HepG2 (cell line): ENCODE measurements around the gene PHACTR3. TPM values are rescaled to one million over a fixed set of nuclear protein-coding genes. Genes with fewer than 3 reads are reported as not detected.

Experiments
- ATAC-seq: fragments of 200-7000 bp; cut with Tn5 transposase; 3 replicates; pipeline ENCODE4 v1.9.1; 2020; ENCODE audit warnings: mild to moderate bottlenecking, moderate library complexity
- BruUV-seq: library from RNA; stranded (reverse); fragments of 400-500 nt; replicated peaks from 2 replicates; lab custom pipeline; 2021; lab: Mats Ljungman, UMichigan
- CTCF ChIA-PET: fragments of 300-600 bp; formaldehyde crosslinking; extraction: SDS; loops from one replicate; lab custom pipeline; 2021; ENCODE audit warnings: low total read pairs, inconsistent platforms, low intra/inter-chr PET ratio; lab: Yijun Ruan, JAX
- POLR2A ChIA-PET: fragments of 350-600 bp; sonication (Branson Sonifier 250); formaldehyde crosslinking; loops from one replicate; lab custom pipeline; 2020; ENCODE audit warnings: antibody characterized with exemption, inconsistent platforms; lab: Yijun Ruan, JAX
- DNase-seq: peaks from one replicate; pipeline ENCODE4 v3.0.0-alpha.2; 2015; ENCODE audit warnings: low spot score
- FAIRE-seq: peaks from 3 replicates; lab custom pipeline; 2011; peaks lifted over from hg19 to GRCh38; lab: Jason Lieb, UNC
- H2AFZ ChIP-seq: one replicate; pipeline ENCODE4 v1.6.1; 2011; ENCODE audit warnings: low read length, inconsistent platforms
- H3K27ac ChIP-seq: fragments of 300-600 bp; 3 replicates; pipeline ENCODE4 v1.8.0; 2011; ENCODE audit warnings: mixed run types, mild to moderate bottlenecking, mixed read lengths, low read length, inconsistent platforms; ENCODE audit not compliant: insufficient read depth; ENCODE audit errors: extremely low read length
- H3K27me3 ChIP-seq, 2 experiments: fragments of 200-600 bp in 1 of 2; 2 replicates in 1 of 2; 3 replicates in 1 of 2; pipeline versions ENCODE4 v1.6.0 to v1.8.0; 2011; ENCODE audit warnings: low read length in 2 of 2, mild to moderate bottlenecking in 2 of 2, moderate library complexity in 2 of 2, inconsistent platforms in 1 of 2; ENCODE audit not compliant: insufficient read depth in 2 of 2, control insufficient read depth in 1 of 2
- H3K36me3 ChIP-seq, 2 experiments: fragments of 200-600 bp in 1 of 2; replicated peaks in 1 of 2; 2 replicates in 1 of 2; 3 replicates in 1 of 2; pipeline versions ENCODE4 v1.5.1 to v1.8.0; 2011; ENCODE audit warnings: low read length in 2 of 2, inconsistent platforms in 1 of 2; ENCODE audit not compliant: insufficient read depth in 2 of 2, control insufficient read depth in 1 of 2
- H3K4me1 ChIP-seq: 2 replicates; pipeline ENCODE4 v1.5.1; 2012; ENCODE audit warnings: low read length, inconsistent platforms; ENCODE audit not compliant: insufficient read depth
- H3K4me2 ChIP-seq: 2 replicates; pipeline ENCODE4 v1.6.0; 2011; ENCODE audit warnings: low read depth, low read length, inconsistent platforms
- H3K4me3 ChIP-seq, 3 experiments: fragments of 200-600 bp in 1 of 3; sonication (generic), shearing (Covaris generic) in 1 of 3; replicated peaks in 1 of 3; 2 replicates each; pipeline ENCODE4 v1.5.1; 2011 to 2016; ENCODE audit warnings: low read length in 3 of 3, inconsistent platforms in 2 of 3, low read depth in 2 of 3, mild to moderate bottlenecking in 2 of 3, control low read depth in 1 of 3, mixed read lengths in 1 of 3; ENCODE audit not compliant: insufficient read depth in 1 of 3
- H3K79me2 ChIP-seq: one replicate; pipeline ENCODE4 v1.6.1; 2011; ENCODE audit warnings: low read length, inconsistent platforms; ENCODE audit not compliant: insufficient read depth
- H3K9ac ChIP-seq: 2 replicates; pipeline ENCODE4 v1.6.0; 2011; ENCODE audit warnings: mild to moderate bottlenecking, low read depth, low read length, inconsistent platforms; ENCODE audit not compliant: insufficient read depth
- H3K9me3 ChIP-seq: 2 replicates; pipeline ENCODE4 v1.5.1; 2012; ENCODE audit warnings: mild to moderate bottlenecking, low read length
- H4K20me1 ChIP-seq: 2 replicates; pipeline ENCODE4 v1.6.0; 2011; ENCODE audit warnings: inconsistent platforms, mild to moderate bottlenecking, low read length, moderate library complexity; ENCODE audit not compliant: insufficient read depth
- ASH2L ChIP-seq: fragments of 300-600, 200-600 bp; sonication (generic); IDR thresholded peaks from 2 replicates; pipeline ENCODE4 v1.7.0; 2017; ENCODE audit warnings: low read depth, mild to moderate bottlenecking, moderate library complexity, mixed read lengths, low read length; ENCODE audit not compliant: insufficient read length
- CEBPG ChIP-seq: IDR thresholded peaks from 2 replicates; pipeline ENCODE4 v1.6.1; 2016
- HMG20B ChIP-seq: conservative IDR thresholded peaks from 2 replicates; pipeline ENCODE4 v1.6.1; 2016; ENCODE audit warnings: missing genetic modification reagents, missing compliant biosample characterization
- NR2F6 ChIP-seq, 2 experiments: IDR thresholded peaks; 2 replicates each; pipeline ENCODE4 v1.6.1; 2016; ENCODE audit warnings: antibody characterized with exemption in 1 of 2, mild to moderate bottlenecking in 1 of 2
- SNAI1 ChIP-seq: sonication (generic); formaldehyde crosslinking; IDR thresholded peaks from 2 replicates; pipeline ENCODE4 v1.5.0; 2020; ENCODE audit warnings: mild to moderate bottlenecking, missing genetic modification reagents, borderline replicate concordance
- ZNF234 ChIP-seq: sonication (generic); formaldehyde crosslinking; conservative IDR thresholded peaks from 2 replicates; pipeline ENCODE4 v1.5.1; 2020; ENCODE audit warnings: mild to moderate bottlenecking, missing genetic modification reagents
- ZNF292 ChIP-seq: sonication (generic); formaldehyde crosslinking; IDR thresholded peaks from 2 replicates; pipeline ENCODE4 v1.8.1; 2022; ENCODE audit warnings: mild to moderate bottlenecking, low read depth, missing genetic modification reagents, borderline replicate concordance
- ZNF317 ChIP-seq: sonication (generic); formaldehyde crosslinking; IDR thresholded peaks from 2 replicates; pipeline ENCODE4 v1.5.0; 2020; ENCODE audit warnings: mild to moderate bottlenecking, missing genetic modification reagents
- ZNF496 ChIP-seq: sonication (generic); formaldehyde crosslinking; IDR thresholded peaks from 2 replicates; pipeline ENCODE4 v1.8.1; 2023; ENCODE audit warnings: mild to moderate bottlenecking, moderate library complexity, missing genetic modification reagents; ENCODE audit not compliant: insufficient replicate concordance
- ZNF564 ChIP-seq: sonication (generic); formaldehyde crosslinking; IDR thresholded peaks from 2 replicates; pipeline ENCODE4 v1.8.1; 2023; ENCODE audit warnings: mild to moderate bottlenecking, missing genetic modification reagents
- WGBS: methylation state at CpG from one replicate; pipeline ENCODE4 v1.1.6; 2017; ENCODE audit warnings: low lambda C conversion rate; 5-methylcytosine and 5-hydroxymethylcytosine counted together
- in situ Hi-C: cut with HindIII; loops from 2 replicates; pipeline ENCODE4 v1.10.0; 2017; ENCODE audit warnings: low pct_unique_long_range_greater_than_20kb; ENCODE audit not compliant: extremely low pct_ligation_motif_present
- intact Hi-C: fragments of 100-400 bp; cut with micrococcal nuclease; formaldehyde crosslinking; loops from one replicate; pipeline ENCODE4 v1.10.0; 2022; ENCODE audit not compliant: unreplicated experiment
- polyA plus RNA-seq, 8 experiments: library from polyadenylated mRNA; depleted of rRNA in 3 of 8; stranded (reverse) in 7 of 8; unstranded in 1 of 8; fragments of >200 nt; fragmentation: Illumina TruSeq in 4 of 8; extraction: Trizol in 4 of 8; gene quantifications; 2 replicates each; pipeline versions ENCODE4 v1.2.1 to v1.2.3, GENCODE V29; 2011 to 2016; ENCODE audit warnings: low read depth in 4 of 8, missing spikeins in 1 of 8, mixed read lengths in 1 of 8; ENCODE audit not compliant: insufficient read depth in 1 of 8
- total RNA-seq, 5 experiments: library from RNA; depleted of rRNA; stranded (reverse); fragments of >200 nt; fragmentation: Illumina TruSeq; extraction: Trizol; gene quantifications; 2 replicates each; pipeline ENCODE4 v1.2.3, GENCODE V29; 2016; ENCODE audit warnings: low read depth in 1 of 5
- TF ChIP-seq, protein P1 (sequence below): sonication (generic); formaldehyde crosslinking; IDR thresholded peaks from 2 replicates; pipeline ENCODE4 v1.4.0; 2020; ENCODE audit warnings: missing genetic modification reagents
- TF ChIP-seq, protein P2 (sequence below): sonication (generic); formaldehyde crosslinking; IDR thresholded peaks from 2 replicates; pipeline ENCODE4 v1.4.0; 2020; ENCODE audit warnings: missing genetic modification reagents, borderline replicate concordance

Gene PHACTR3
- total and polyA plus RNA-seq, 2 of the 13 experiments (the other 11 are each of a cell fraction or from before 2014, with no cell fraction given) = not detected

DNA sequence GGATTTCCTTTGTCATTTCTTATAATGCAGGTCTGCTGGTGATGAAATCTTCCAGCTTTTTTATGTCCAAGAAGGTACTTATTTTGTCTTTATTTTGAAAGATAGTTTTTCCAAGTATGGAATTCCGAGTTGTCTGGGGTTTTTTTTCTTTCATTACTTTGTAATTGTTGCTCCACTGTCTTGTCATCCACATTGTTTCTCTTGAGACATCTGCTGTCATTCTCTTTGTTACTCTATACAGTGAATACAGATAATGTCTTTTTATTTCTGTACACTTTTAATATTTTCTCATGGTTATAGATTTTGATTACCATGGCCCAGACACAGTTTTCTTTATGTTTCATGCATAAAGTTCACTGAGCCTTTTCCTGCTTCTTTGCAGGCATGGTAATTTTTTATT is 196.0 kb downstream of the PHACTR3 start:
- Histone ChIP-seq H3K27me3 (peaks cover 1 to 14% of the 10 kb centered on the region in 2 experiments; a peak in 1 of 5 replicates), H3K79me2 (no peaks in the 10 kb centered on the region), H3K36me3 (no peaks in the 10 kb centered on the region), H3K9ac (no peak overlapping the region), H3K27ac (no peak overlapping the region), H4K20me1 (no peaks in the 10 kb centered on the region), H3K9me3 (peaks cover 52% of the 10 kb centered on the region), H2AFZ (no peak overlapping the region), H3K4me2 (no peak overlapping the region), H3K4me3 (no peak overlapping the region), H3K4me1 (no peaks in the 10 kb centered on the region)
- no peak for FAIRE-seq
- in situ Hi-C loops = no loop called here
- no TSS peak for BruUV-seq
- TF ChIP-seq CEBPG (no peak), ZNF317 (CRISPR knock-in tag) (peak; percentile 98)
- WGBS = 0% methylated on average over 1 of the region's 1 CpG
- CTCF ChIA-PET = no interaction called here
- no peak for ATAC-seq
- POLR2A ChIA-PET = no interaction called here
- intact Hi-C loops = no loop called here
- no peak for DNase-seq

DNA sequence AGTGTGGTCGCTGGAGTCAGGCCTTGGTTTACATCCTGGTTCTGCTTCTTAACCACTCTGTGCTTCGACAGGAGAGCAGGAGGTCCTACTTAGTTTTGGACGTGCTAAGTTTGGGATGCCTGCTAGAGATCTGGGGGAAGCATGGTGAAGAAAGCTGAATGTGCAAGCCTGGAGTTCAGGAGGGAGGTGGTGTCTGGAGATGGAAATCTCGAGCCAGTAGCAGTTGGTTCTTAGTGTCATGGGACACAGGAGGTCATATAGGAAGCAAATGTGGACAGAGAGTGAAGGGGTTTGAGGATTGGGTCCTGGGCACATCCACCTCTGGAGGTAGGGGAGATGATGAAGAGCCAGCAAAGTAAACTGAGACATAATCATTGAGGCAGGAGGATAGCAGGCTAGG is 197.7 kb downstream of the PHACTR3 start:
- H3K27me3 ChIP-seq = peaks cover 3 to 28% of the 10 kb centered on the region in 2 experiments; a peak in 3 of 5 replicates
- no peak for ATAC-seq
- no peak overlapping the region for H3K4me3 ChIP-seq
- intact Hi-C loops (no loop called here), in situ Hi-C loops (no loop called here)
- H3K9me3 ChIP-seq = peaks cover 36% of the 10 kb centered on the region
- H3K36me3 ChIP-seq = no peaks in the 10 kb centered on the region
- 0% methylated on average over 4 of the region's 4 CpGs for WGBS
- H3K4me2 ChIP-seq = no peak overlapping the region
- H3K9ac ChIP-seq = no peak overlapping the region
- H3K27ac ChIP-seq = no peak overlapping the region
- no peak for DNase-seq
- H3K4me1 ChIP-seq = no peaks in the 10 kb centered on the region
- no peak overlapping the region for H2AFZ ChIP-seq
- H4K20me1 ChIP-seq = no peaks in the 10 kb centered on the region
- H3K79me2 ChIP-seq = no peaks in the 10 kb centered on the region
- ChIA-PET CTCF (no interaction called here), POLR2A (no interaction called here)
- no peak for FAIRE-seq
- no TSS peak for BruUV-seq
- TF ChIP-seq, protein P1, sequence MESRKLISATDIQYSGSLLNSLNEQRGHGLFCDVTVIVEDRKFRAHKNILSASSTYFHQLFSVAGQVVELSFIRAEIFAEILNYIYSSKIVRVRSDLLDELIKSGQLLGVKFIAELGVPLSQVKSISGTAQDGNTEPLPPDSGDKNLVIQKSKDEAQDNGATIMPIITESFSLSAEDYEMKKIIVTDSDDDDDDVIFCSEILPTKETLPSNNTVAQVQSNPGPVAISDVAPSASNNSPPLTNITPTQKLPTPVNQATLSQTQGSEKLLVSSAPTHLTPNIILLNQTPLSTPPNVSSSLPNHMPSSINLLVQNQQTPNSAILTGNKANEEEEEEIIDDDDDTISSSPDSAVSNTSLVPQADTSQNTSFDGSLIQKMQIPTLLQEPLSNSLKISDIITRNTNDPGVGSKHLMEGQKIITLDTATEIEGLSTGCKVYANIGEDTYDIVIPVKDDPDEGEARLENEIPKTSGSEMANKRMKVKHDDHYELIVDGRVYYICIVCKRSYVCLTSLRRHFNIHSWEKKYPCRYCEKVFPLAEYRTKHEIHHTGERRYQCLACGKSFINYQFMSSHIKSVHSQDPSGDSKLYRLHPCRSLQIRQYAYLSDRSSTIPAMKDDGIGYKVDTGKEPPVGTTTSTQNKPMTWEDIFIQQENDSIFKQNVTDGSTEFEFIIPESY (CRISPR knock-in tag) = no peak
- TF ChIP-seq ZNF292 (CRISPR knock-in tag) = no peak
- no peak for TF ChIP-seq ZNF564 (CRISPR knock-in tag)
- no peak for TF ChIP-seq NR2F6 (IDR thresholded peaks at IDR 0.05)
- TF ChIP-seq NR2F6 (CRISPR knock-in tag; IDR thresholded peaks at IDR 0.05) = no peak
- TF ChIP-seq ZNF234 (CRISPR knock-in tag) = no peak
- no peak for TF ChIP-seq HMG20B (CRISPR knock-in tag)
- TF ChIP-seq ASH2L = no peak
- no peak for TF ChIP-seq SNAI1 (CRISPR knock-in tag)
- TF ChIP-seq ZNF496 (CRISPR knock-in tag) = no peak
- TF ChIP-seq, protein P2, sequence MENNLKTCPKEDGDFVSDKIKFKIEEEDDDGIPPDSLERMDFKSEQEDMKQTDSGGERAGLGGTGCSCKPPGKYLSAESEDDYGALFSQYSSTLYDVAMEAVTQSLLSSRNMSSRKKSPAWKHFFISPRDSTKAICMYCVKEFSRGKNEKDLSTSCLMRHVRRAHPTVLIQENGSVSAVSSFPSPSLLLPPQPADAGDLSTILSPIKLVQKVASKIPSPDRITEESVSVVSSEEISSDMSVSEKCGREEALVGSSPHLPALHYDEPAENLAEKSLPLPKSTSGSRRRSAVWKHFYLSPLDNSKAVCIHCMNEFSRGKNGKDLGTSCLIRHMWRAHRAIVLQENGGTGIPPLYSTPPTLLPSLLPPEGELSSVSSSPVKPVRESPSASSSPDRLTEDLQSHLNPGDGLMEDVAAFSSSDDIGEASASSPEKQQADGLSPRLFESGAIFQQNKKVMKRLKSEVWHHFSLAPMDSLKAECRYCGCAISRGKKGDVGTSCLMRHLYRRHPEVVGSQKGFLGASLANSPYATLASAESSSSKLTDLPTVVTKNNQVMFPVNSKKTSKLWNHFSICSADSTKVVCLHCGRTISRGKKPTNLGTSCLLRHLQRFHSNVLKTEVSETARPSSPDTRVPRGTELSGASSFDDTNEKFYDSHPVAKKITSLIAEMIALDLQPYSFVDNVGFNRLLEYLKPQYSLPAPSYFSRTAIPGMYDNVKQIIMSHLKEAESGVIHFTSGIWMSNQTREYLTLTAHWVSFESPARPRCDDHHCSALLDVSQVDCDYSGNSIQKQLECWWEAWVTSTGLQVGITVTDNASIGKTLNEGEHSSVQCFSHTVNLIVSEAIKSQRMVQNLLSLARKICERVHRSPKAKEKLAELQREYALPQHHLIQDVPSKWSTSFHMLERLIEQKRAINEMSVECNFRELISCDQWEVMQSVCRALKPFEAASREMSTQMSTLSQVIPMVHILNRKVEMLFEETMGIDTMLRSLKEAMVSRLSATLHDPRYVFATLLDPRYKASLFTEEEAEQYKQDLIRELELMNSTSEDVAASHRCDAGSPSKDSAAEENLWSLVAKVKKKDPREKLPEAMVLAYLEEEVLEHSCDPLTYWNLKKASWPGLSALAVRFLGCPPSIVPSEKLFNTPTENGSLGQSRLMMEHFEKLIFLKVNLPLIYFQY (CRISPR knock-in tag) = no peak
